ENCODE data around the gene GCAT.

The GCAT gene

DNA sequence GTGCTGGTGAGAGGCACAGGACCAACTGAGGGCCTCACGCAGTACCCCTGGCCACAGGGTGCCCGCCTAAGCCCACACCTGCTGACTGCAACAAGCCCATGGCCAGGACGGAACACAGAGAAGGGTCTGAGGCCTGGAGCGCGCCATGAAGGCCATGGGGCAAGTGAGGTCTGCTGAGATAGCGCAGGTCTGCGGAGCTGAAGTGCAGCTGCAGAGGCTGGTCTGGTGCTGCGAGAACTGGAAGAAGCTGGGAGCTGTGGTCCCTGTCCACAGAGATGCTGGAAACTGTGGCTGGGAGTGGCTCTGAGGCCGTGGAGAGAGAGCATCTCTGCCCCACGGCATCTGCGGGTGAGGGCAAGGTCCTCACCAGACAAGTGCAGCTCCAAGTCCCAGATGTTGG lies 23.7 kb downstream of the GCAT start:
- H3K27ac ChIP-seq, result no peak overlapping the region
- DNase-seq (ENCODE audit: low read depth, low spot score), result no peak

DNA sequence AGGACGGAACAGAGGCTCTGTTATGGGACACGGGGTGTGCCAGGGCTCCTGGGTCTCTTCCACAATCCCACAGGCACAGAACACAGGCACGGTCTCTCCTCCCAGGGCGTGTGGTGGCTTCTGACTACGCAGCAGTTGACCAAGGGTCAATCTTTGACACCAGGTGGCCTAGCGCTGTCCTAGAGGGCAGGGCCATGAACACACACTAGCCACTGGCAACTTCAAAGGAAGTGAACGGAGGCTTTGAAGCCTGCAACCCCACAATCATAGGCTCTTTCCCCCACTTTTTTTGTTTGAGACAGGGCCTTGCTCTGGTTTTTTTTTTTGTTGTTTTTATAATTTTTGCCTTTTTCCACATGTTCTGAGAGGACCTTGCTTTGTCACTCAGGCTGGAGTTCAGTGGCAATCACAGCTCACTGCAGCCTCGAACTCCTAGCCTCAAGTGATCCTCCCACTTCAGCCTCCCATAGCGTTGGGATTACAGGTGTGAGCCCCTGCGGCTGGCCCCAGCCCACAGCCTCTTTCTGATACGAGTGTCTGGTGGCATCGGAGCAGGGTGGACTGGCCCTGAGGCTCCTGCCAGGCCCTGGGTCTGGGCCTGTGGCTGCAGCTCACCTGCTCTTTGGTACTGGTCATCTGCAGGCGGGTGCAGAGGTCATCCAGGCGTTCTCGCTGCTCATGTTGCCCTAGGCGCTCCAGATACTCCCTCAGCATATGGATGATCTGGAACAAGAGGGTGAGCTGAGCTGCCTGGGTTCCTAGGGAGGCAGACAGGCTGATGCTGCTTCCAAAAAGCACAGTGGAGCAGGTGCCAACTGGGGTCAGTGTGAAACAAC lies 24.5 kb downstream of the GCAT start:
- no peak overlapping the region for H3K27ac ChIP-seq
- no peak for DNase-seq (ENCODE audit: low read depth, low spot score)

GRCh38 chr22:37842015-37842793 lies 34.5 kb downstream of the GCAT start:
- DNase-seq (ENCODE audit: low read depth, low spot score), result no peak
- no peak overlapping the region for H3K27ac ChIP-seq

GRCh38 chr22:37843741-37844089 lies 36.0 kb downstream of the GCAT start:
- peak overlapping the region; percentile 74 for H3K27ac ChIP-seq
- DNase-seq (ENCODE audit: low read depth, low spot score), result no peak

DNA sequence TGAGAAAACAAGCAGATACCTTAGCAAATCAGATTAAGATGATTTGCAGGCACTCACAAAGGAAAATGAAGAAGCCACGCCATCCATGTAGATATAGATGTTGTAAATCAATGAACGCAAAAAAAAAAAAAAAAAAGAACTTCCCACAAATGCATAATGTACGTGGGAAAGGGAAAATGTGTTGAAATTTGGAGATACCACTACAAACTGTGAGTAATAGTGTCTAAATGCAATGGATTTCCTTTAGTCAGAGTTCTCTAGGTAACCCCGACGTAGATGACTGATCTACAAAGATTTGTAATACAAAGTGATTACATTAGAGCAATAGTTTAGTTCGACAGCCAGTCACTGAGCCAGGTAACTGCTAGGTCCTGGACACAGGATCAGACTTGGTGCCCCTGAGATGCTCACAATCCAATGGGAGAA lies 37.2 kb downstream of the GCAT start:
- peak overlapping the region; percentile 74 for H3K27ac ChIP-seq
- no peak for DNase-seq (ENCODE audit: low read depth, low spot score)

DNA sequence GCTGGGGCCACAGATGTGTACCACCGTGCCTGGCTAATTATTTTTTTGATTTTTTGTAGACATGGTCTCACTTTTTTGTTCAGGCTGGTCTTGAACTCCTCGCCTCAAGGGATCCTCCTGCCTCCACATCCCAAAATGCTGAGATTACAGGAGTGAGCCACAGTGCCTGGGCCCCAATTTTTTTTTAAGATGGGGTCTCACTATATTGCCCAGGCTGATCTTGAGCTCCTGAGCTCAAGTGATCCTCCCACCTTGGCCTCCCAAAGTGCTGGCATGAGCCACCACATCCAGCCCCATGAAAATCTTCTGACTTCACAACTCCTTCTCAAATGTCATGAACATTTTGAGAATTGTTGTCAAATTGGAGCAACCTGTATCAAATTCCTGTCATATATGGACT lies 38.7 kb downstream of the GCAT start:
- DNase-seq (ENCODE audit: low read depth, low spot score), result no peak
- no peak overlapping the region for H3K27ac ChIP-seq

DNA sequence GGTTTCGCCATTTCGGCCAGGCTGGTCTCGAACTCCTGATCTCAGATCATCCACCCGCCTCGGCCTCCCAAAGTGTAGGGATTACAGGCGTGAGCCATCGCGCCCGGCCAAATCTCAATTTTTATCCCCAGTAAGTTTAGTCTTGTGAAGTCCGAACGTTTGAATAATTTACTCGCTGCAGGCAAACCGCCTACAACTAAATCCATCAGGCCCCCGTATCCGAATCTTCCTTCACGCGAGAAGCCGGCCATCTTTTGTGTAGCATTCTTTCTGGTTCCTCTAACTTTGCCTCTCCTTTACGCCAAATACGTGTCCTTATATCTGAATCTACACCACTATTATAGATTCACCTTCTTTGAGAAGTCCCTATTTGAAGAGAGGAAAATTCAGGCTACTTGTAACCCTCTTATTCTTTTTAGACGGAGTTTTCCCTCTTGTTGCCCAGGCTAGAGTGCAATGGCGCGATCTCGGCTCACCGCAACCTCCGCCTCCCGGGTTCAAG lies 40.9 kb downstream of the GCAT start:
- DNase-seq (ENCODE audit: low read depth, low spot score), result no peak
- H3K27ac ChIP-seq, result peak overlapping the region; percentile 93

DNA sequence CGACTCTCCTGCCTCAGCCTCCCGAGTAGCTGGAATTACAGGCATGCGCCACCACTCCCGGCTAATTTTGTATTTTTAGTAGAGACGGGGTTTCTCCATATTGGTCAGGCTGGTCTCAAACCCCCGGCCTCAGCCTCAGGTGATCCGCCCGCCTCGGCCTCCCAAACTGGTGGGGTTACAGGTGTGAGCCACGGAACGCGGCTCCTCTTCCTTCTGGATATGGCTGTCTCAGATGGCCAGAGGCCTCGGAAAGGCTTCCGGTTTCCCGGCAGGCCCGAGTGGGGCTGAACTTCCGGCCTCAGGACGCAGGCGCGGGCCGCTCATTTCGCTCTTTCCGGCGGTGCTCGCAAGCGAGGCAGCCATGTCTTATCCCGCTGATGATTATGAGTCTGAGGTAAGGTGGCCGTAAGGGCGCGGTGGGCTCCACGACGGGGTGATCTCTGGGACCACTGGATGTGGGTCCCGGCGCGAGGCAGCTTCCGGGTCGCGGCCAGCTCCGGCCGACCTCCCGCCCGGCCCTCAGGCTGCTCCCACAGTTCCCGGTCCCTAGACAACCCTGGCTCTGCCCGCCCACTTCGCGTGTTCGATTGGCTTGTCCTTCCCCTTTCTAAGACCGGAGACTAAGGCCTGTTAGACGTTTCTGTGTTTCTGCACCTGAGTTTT lies 41.5 kb downstream of the GCAT start, which contains the start of gene EIF3L:
Gene EIF3L (plus strand): TSS at position 331 of the 663 bp plus-strand sequence. CDS start 31 bp downstream, at position 362.
- peak within 1 kb of the TSS; percentile 93 for H3K27ac ChIP-seq

DNA sequence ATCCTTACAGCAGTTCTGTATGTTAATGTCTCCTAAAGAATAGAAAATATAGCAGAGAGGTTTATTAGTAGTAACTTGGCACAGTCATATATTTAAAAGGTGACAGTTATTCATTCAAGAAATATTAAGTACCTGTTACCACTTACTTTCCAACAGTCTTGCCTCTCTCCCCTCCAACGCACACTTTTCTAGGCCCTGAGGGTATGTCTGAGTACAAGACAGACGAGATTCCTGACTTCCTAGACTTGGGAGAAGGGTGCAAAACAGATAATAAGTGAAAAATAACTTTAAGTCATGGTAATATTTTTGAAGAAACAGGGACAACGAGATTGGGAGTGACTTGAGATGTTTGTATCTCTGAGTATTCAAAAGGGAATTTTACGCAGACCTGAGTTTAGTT lies 43.1 kb downstream of the GCAT start:
- no peak overlapping the region for H3K27ac ChIP-seq
- DNase-seq (ENCODE audit: low read depth, low spot score), result no peak

More for the DNA sequence above, 41.5 kb downstream of the GCAT start, which contains the start of gene EIF3L:
- peak; percentile 52 for DNase-seq (ENCODE audit: low read depth, low spot score)

GRCh38 chr22:37852418-37852817 lies 44.7 kb downstream of the GCAT start:
- H3K27ac ChIP-seq, result no peak overlapping the region
- no peak for DNase-seq (ENCODE audit: low read depth, low spot score)

DNA sequence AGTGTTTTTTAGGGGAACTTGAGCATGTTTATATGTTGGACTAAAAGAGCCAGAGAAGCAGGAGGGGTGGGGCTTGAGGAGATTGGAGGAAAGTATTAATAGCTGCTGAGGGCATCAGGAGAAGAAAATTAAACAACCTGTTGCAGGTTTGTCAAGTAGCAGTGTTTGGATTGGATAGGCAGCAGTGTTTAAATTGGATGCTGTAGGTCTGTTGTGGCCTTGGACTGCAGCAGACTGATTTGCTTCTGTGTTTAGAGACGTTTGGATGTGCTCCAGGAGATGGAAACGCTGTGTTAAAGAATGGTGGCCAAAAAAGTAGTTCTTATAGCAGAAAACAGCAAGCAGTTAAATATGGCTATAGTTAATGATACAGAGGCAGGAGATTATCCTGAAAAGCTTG lies 47.2 kb downstream of the GCAT start:
- DNase-seq (ENCODE audit: low read depth, low spot score), result no peak
- H3K27ac ChIP-seq, result peak overlapping the region; percentile 17

DNA sequence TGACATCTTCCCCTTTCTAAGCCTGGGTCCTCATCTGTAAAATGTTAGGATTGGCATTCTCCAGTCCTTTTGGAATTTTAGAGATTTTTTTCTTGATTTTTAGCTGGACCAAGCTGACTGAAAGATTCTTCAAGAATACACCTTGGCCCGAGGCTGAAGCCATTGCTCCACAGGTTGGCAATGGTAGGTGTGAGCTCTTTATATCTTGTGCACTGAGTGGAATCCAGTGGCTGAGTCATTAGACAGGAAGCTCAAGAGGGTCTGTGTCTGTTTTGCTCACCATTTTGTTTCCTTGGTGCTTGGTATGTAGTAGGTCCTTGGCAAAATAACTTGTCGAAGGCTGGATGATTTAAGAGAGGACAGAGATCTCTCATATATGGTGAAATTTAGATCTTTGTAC lies 47.7 kb downstream of the GCAT start:
- DNase-seq (ENCODE audit: low read depth, low spot score), result no peak
- H3K27ac ChIP-seq, result peak overlapping the region; percentile 17

DNA sequence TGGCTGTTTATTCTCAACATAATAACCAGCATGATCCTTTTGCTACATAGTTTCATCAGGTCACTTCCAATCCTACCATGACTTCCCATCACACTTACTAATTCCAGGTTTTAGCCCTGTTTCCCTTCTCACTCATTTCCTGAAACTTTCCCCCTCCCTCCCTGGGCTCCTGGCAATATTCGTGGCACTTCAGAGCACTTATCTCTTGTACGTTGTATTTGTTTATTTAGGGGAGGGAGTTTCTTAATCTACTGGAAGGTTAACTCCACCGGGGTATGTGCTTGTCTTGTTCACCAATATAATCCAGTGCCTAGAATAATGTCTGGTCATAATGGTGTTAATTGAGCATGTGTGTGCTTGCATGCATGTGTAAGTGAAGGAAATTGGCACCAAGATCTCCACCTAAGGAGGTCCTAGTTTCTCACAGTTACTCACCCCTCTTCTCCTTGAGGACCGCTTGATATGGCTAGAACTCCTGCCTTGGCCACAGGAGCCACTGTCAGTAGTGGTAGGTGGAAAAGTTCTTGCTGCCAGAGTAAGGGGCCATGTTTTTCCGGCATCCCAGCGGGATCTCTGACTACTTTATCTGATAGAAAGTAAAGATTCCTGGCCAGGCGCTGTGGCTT lies 53.2 kb downstream of the GCAT start:
- H3K27ac ChIP-seq, result no peak overlapping the region
- DNase-seq (ENCODE audit: low read depth, low spot score), result no peak

- no peak for DNase-seq (ENCODE audit: low read depth, low spot score)
- H3K27ac ChIP-seq, result no peak overlapping the region
These were observed 55.0 kb downstream of the GCAT start for GRCh38 chr22:37862570-37863325.

- DNase-seq (ENCODE audit: low read depth, low spot score), result no peak
- no peak overlapping the region for H3K27ac ChIP-seq
These were observed 57.8 kb downstream of the GCAT start for GRCh38 chr22:37865510-37865909.

All from epithelial cell of prostate (primary cell).